HG02884 (cell line): ENCODE measurements around the gene ATL3.
"Not testable (repeated sequence)": the region's sequence is repeated elsewhere in the genome, so short reads cannot be mapped to it uniquely, and the experiment has no call there.

Source experiments
- ATAC-seq: cut with Tn5 transposase; IDR thresholded peaks from one replicate; pipeline ENCODE4 v1.9.1; 2021; ENCODE audit warnings: mild to moderate bottlenecking, moderate library complexity; ENCODE audit not compliant: unreplicated experiment

ATL3 gene

GRCh38 chr11:63590024-63590788, 81.0 kb downstream of the ATL3 start:
- no peak for ATAC-seq

GRCh38 chr11:63589000-63589399, 82.2 kb downstream of the ATL3 start:
- ATAC-seq, result no peak

- ATAC-seq, result no peak
Measured at GRCh38 chr11:63586451-63587166, 84.6 kb downstream of the ATL3 start.

- ATAC-seq, result no peak
Measured at GRCh38 chr11:63583357-63583677, 87.9 kb downstream of the ATL3 start.

GRCh38 chr11:63581224-63581623, 90.0 kb downstream of the ATL3 start:
- ATAC-seq, result not testable (repeated sequence)

GRCh38 chr11:63578882-63579281, 92.3 kb downstream of the ATL3 start:
- not testable (repeated sequence) for ATAC-seq

- ATAC-seq, result no peak
Measured at GRCh38 chr11:63574856-63575602, 96.1 kb downstream of the ATL3 start.
